DMS114 treated with DMSO at 0.1 percent for 48 hours (cell line): Measurements from ENCODE around the gene GIPC1.
"Not testable (repeated sequence)": the region's sequence is repeated elsewhere in the genome, so short reads cannot be mapped to it uniquely, and the experiment has no call there.

Experiments
- DNase-seq: peaks from one replicate; lab custom pipeline; 2025; ENCODE audit not compliant: unreplicated experiment; lab: John Stamatoyannopoulos, UW

Gene GIPC1

GRCh38 chr19:14496029-14496833 lies at the start of gene GIPC1:
TSS of gene GIPC1 (minus strand) at chr19:14496127. CDS start at chr19:14482976, 13,151 bp downstream.
- DNase-seq = peak; percentile 89

GRCh38 chr19:14545716-14546082 lies 49.8 kb upstream of the GIPC1 start:
- no peak for DNase-seq

DNA sequence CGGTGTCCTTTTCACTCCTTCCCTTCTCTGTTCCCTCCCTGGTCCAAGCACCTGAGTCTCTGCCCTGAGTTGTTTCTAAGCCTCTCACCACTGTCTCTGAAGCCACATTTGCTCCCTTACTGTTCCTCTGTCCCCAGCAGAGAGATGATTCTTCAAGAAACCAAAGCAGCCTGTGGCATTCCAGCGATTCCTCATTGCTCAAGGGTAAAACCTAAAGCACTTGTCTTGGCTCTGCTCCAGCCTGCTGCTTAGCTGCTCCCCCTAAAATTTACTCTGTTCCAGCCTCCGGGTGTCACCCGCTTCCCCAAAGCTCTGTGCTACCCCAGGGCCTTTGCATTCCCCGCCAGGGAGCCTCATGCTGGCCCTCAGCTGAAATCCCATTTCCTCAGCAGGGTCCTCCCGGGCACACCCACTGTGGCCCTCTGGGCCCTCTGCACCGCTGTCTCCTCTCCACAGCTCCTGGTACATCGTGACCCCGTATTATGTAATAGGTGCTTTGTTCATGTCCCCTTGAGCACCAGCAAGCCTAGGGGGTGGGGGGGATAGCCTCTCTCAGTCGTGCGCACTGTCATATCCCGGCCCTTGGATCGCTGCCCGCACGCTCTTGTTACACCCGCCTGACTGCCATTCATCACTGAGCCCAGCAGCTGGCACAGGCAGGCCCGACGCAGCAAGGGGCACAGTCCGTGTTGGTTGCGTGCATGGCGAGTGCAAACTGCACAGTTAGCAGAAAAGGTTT lies 49.2 kb upstream of the GIPC1 start:
- DNase-seq = no peak

GRCh38 chr19:14544047-14544446 lies 48.1 kb upstream of the GIPC1 start:
- no peak for DNase-seq

- no peak for DNase-seq
Measured at GRCh38 chr19:14542711-14543328, 46.9 kb upstream of the GIPC1 start.

DNA sequence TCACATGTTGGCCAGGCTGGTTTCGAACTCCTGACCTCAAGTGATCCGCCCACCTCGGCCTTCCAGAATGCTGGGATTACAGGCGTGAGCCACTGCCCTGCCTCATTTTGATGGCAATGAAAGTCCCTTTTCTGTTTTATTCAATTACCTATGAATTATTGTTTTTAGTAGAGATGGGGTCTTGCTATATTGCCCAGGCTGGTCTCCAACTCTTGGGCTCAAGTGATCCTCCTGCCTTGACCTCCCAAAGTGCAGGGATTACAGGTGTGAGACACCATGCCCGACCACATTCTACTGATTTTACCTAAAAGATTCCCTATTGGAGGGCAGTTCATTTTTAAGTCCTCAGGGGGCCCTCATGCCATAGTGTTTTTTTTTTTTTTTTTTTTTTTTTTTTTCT lies 46.1 kb upstream of the GIPC1 start:
- not testable (repeated sequence) for DNase-seq

GRCh38 chr19:14540741-14541525 lies 45.0 kb upstream of the GIPC1 start:
- no peak for DNase-seq

GRCh38 chr19:14536926-14537692 lies 41.2 kb upstream of the GIPC1 start:
- DNase-seq = no peak

DNA sequence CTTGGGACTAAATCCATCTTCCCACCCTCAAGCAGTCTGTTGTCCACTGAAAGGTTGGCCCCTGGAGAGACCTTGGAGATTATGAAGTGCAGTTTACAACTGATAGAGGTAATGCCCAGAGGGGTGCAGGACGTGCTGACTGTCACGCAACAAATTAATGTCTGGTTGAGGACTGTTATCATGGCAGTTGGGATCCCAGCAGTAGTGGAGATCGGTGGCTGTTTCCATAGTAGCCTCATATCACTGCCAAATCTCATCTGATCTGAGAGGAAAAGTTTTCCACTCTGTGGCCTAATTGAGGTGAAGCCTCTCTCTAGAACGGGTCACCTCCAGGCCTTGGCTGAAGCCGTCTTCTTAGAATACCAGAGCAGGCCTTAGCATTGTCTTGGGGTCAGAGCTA lies 37.5 kb upstream of the GIPC1 start:
- no peak for DNase-seq

- DNase-seq = no peak
Measured at GRCh38 chr19:14530506-14530905, 34.6 kb upstream of the GIPC1 start.

DNA sequence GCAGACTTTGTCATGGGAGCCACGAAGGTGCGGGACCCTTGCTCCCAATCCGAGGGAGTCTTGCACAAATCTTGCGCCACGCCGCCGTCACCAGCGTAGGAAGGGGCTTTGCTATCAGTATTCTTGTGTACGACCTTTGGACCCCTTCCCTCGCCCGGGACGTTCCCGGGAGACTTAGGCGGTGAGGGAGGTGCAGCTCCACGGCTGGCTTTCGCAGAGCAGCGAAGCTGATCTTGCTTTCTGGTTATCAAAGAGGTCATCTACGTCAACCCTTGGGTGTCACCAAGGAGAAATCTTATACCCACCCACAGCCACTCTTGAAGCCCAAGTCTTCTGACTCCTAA lies 34.0 kb upstream of the GIPC1 start:
- no peak for DNase-seq

- peak; percentile 95 for DNase-seq
Measured at GRCh38 chr19:14529254-14530004, 33.5 kb upstream of the GIPC1 start, which contains the start of gene TECR. TSS of gene TECR (plus strand) at chr19:14529594. CDS start at chr19:14529697, 103 bp downstream.

DNA sequence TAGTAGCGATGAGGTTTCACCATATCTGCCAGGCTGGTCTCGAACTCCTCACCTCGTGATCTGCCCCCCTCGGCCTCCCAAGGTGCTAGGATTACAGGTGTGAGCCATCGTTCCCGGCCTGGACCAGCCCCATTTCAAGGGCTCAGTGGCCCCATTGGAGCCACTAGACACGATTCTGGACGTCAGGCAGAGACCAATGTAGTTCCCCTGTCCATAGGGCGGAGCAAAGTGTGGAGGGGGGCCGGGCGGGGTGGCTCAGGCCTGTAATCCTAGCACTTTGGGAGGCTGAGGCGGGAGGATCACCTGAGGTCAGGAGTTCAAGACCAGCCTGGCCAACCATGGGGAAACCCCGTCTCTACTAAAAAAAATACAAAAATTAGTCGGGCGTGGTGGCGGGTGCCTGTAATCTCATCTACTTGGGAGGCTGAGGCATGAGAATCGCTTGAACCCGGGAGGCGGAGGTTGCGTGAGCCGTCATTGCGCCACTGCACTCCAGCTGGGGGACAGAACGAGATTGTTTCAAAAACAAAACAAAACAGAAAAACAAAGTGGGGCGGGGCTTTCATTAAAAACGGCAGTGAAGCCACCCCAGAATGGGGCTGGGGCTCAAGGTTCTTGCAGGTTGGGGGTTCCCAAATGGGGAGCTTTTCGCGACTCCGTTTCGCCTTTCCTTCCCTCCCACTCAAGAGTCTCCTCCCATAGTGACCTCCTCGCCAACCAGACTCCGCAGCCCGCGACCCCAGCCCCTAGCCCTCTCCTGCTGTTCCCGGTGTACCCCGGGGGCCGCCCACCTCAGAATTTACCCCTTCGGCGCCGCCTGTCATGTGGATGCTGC lies 32.7 kb upstream of the GIPC1 start:
- no peak for DNase-seq

GRCh38 chr19:14526423-14526822 lies 30.5 kb upstream of the GIPC1 start:
- no peak for DNase-seq

DNA sequence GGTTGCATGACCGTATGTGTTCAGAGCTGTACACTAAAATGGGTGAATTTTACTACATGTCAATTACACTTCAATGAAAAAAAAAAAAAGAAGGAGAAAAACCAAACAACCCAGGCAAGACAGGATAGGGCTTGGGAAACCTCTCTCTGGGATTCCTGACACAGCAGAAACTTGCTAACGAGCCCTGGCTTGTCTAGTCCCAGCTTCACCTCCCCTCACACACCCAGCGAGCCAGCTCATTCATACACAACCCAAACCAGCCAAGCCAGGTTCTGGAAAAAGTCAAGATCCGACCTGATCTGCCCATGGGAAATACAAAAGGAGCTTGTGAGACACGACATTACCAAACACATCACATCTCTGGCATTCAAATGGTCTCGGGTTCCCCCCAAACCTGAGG lies 29.8 kb upstream of the GIPC1 start:
- DNase-seq = no peak

DNA sequence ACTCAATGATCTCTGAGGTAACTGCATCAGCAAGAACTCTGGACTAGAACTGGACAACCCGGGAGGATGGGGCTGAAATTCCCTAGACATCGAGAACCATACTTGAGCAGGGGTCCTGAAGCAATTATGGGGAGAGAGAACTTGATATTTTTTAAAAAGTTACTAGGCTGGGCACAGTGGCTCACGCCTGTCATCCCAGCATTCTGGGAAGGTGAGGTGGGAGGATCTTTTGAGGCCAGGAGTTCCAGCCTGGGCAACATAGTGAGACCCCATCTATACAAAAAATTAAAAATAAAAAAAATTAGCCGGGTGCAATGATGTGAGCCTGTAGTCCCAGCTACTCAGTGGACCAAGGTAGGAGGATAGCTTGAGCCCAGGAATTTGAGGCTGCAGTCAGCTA lies 24.6 kb upstream of the GIPC1 start:
- DNase-seq = no peak

DNA sequence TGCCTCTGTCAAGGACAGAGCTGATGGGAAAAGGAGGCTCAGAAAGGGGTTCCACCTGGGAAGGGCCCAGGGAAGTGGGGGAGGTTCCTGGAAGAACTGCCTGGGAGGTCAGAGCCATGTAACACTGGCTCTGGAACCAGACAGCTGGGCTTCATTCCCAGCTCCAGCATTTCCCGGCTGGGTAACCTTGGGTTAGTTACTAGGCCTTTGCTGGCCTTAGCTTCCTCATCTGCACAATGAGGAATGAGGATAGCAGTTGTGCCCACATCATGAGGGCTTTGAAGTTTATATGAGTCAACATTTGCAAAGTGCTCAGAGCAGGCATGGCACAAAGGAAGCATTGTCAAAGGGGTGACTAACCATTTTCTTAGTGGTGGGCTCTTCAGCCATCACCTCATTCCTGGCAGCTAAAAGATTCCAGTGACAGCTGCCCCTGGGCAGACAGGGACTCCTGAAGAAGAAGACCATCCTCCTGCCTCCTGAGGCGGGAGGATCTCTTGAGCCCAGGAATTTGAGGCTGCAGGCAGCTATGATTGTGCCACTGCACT lies 24.0 kb upstream of the GIPC1 start:
- DNase-seq = no peak

DNA sequence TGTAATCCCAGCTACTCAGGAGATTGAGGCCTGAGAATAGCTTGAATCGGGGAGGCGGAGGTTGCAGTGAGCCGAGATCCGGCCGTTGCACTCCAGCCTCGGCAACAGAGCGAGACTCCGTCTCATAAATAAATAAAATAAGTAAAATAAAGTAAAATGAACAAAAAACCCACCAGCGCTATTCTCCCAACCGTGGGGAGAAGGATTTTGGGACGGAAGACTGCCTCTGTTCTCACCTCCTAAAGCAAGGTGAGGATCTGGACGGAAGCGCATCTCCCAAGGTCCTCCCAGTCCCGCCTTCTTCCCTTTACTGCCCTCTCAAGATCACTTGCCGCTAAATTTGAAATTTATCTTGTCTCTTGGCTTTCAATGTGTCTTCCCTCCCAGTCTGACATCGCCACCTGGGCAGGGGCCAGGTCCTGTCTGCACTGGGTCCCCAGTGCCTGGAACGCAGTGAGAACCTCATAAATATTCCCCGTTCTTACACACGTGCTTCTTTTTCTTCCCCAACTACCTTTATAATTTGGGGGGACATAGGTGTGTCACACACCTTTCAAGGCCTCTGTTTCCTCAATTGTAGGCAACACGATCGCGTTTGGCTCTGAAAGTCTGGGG lies 23.4 kb upstream of the GIPC1 start:
- no peak for DNase-seq
